CD4-positive, alpha-beta T cell treated with Interleukin-15 for 4 hours (primary cell): ENCODE measurements around the gene LRG1.
"Not testable (repeated sequence)": the region's sequence is repeated elsewhere in the genome, so short reads cannot be mapped to it uniquely, and the experiment has no call there.

Source experiments
- DNase-seq: peaks from one replicate; pipeline ENCODE4 v3.0.0-alpha.2; 2020; ENCODE audit warnings: low spot score

The LRG1 gene

DNA sequence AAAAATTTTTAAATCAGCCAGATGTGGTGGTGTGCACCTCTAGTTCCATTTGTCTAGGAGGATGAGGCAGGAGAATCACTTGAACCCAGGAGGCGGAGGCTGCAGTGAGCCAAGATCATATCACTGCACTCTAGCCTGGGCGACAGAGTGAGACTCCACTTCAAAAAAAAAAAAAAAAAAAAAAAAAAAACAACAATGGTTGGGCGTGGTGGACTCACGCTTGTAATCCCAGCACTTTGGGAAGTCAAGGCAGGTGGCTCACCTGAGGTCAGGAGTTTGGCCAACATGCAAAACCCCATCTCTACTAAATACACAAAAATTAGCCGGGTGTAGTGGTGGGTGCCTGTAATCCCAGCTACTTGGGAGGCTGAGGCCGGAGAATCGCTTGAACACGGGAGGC lies 12.5 kb downstream of the LRG1 start:
- not testable (repeated sequence) for DNase-seq

DNA sequence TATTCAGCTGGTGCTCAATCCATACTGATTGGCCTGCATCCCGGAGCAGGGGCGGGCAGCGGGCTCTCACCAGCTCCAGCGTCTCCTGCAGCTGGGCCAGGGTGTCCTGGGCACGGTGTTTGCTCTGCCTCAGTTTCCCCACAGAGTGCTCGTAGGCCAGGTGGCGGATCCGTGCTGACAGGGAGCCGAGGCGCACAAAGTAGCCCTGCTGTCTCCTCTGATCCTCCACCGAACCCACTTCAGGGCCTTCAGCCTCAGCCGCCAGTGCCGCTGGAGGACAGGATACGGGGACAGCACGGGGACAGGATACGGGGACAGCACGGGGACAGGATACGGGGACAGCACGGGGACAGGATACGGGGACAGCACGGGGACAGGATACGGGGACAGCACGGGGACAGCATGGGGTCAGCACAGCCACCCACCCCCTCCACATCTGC lies 14.3 kb downstream of the LRG1 start:
- DNase-seq, result no peak

- DNase-seq, result peak; percentile 60
These were observed 14.9 kb downstream of the LRG1 start for GRCh38 chr19:4524808-4525562.

DNA sequence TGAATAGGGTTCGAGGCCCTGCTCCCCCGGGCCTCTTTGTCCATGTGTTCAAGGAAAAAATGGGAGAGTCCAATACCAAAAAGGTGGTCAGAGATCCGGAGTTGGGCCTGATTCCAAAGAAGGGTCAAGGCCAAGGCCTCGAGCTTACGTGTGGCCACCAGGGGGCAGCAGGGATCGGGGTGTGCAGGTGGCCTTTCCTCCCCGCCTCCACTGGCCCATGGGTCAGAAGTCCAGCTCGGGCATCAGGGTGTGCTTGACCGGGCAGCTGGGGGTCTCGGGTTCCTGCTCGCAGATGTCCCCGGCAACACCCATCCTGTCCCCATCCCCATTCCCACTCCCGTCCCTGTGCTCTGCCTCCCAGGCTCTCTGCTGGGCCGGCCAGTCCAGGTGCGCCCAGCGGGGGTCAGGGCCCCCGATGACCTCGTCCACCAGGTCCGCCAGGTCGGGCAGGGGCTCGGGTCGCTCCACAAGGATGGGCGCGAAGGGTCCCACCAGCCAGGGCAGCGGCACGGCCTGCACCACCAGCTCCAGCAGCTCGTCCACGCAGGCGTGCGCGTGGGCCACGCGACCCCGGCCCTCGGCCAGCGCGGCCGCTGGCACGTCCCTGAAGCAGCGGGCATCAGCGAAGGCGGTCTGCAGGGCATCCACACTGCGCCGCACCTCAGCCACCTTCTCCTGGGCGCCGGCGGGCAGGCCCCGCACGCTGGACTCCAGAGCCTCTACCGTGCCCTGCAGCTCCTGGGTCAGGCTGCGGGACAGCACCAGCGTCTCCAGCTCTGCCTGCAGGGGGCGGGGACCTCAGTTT lies 16.3 kb downstream of the LRG1 start:
- DNase-seq, result peak; percentile 8

DNA sequence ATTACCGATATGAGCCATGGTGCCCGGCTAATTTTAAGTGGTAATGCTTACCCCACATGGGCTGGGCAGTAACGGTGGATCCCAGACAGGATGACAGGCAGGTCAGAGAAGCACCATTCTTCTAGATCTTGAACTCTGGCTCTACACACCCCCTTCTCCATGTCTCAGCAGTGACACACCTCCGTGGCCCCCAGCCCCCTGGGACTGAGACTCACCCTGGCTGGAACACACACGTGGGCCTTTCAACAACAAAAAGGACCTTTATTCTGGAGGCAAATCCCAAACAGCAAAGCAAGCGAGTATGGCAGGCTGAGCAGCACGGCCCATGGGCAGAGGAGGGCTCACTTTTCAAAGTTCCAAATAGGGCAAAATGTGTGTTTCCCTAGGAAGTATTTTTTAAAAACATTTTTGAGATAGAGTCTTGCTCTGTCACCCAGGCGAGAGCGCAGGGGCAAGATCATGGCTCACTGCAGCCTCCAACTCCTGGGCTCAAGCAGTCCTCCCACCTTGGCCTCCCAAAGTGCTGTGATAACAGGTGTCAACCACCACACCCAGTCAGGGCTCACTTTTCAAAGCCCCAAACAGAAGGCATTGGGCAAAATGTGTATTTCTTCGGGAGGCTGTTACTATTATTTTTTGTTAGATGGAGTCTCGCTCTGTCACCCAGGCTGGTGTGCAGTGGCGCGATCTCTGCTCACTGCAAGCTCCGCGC lies 17.4 kb downstream of the LRG1 start:
- no peak for DNase-seq

- no peak for DNase-seq
These were observed 18.0 kb downstream of the LRG1 start for GRCh38 chr19:4521888-4522242.

GRCh38 chr19:4521170-4521887 lies 18.5 kb downstream of the LRG1 start:
- no peak for DNase-seq

DNA sequence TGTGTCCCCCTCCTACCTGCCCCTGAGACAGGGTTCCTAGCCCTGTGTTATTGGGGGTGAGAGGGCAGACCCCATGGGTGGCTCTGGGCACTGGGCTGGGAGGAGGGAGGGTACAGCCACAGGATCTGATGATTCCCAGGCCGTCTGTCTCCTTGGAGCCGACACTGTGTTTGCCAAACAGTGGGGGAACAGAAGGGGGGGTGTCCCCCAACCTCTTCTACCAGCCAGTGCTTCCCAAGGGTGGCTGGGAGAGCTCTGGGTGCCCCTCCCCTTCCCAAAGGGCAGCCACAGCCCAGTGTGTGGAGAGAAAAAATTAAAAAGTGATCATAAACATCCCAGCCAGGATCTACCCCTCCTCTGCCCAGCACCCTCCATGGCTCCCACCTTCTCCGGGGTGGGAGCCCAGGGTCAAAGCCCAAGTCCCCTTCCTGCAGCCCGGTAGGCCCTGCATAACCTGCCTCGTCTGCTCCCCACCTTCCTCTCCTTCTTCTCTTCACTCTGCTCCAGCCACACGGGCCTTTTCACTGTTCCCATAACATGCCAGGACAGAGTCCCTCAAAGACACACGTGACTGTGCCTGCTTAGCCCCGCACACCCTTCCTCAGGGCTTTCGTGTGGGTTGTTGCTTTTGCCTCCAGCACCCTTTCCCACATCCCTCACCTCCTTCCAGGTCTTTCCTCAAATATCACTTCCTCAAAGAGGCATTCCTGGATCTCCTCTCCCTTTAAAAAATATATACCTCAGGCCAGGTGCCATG lies 20.1 kb downstream of the LRG1 start:
- DNase-seq, result no peak

- DNase-seq, result no peak
These were observed 20.7 kb downstream of the LRG1 start for GRCh38 chr19:4519172-4519496.

DNA sequence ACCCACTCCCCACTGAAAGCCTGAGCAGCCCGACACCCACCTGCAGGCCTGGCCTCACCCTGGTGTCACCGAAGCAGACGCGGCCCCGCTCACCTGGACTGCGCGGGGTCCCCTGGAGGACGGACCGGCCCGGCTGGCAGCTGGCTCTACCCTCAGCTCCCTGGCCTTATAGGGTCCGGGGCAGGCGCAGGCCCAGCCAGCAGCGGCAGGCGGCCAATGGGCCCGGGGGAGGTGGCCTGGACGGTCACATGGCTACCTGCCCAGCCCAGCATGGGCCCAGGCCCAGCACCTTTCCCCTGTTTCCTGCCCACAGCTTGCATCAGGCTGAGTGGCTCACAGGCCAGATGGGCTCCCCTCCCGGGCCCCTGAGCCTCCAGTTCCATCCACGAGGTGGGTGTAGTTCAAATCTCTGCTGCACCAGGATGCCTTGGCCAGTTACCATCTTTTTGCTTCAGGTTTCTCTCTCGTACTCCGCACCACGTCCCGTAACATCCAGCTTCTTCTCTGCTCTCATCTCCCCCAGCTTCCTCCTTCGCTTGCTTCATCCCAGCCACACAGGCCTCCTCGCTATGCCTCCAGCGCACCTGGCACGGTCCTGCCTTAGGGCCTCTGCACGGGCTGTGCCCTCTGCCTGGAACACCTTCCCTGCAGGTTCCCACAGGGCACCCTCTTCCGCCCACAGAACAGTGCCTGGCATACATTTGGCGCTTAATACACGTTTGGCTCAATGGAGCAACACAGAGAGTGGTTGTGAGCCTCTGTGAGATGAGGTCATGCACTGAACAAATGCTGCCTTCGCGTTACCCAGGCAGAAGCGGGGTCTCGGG lies 21.3 kb downstream of the LRG1 start, which contains the start of gene PLIN4:
PLIN4 (minus strand) TSS at position 142 of the 827 bp plus-strand sequence. CDS start 214 bp downstream, outside the sequence.
- DNase-seq, result no peak

DNA sequence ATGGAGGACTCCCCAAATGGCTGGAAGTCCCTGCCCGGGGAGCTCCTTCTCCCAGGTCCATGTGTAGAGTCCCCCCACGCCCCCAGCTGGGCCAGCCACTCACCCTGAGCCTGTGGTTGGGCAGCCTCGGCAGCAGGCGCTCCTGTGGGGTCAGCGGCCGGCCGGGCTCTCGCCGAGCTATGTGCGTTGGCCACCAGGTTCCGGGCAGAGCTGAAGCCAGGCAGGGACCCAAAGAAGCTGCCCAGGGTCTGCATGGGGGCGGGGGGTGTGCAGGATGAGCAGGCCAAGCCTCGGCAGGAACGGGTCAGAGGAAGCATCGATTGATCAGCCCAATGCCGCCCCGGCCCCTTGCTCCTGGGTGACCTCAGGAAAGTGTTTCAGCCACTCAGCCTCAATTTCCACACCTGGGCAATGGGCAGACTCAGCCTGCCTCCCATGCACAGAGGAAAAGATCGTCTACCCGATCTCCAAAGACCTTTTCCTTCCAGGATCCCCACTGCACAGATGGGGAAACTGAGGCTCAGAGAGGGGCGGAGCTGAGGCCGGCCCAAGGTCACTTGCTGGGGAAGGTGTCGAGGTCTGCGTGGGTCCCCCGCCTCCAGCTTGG lies 22.3 kb downstream of the LRG1 start:
- DNase-seq, result no peak

DNA sequence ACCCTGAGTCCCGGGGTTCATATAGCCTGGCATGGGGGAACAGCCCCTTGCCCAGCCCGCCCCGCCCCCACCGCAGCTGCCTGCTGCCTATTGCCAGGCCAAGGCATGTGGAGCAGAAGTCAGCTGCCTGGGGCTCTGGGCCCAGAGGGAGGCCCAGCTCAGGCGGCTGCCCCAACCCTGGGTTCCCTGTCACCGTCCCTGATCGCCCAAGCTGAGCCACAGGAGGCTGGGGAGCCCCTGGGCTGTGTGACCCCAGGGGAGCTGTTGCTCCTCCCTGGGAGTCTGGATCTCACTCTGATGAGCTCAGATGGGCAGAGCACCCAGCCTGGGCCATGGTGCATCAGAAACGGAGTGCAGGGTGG lies 22.9 kb downstream of the LRG1 start:
- no peak for DNase-seq

- no peak for DNase-seq
These were observed 23.5 kb downstream of the LRG1 start for GRCh38 chr19:4516199-4516938.

DNA sequence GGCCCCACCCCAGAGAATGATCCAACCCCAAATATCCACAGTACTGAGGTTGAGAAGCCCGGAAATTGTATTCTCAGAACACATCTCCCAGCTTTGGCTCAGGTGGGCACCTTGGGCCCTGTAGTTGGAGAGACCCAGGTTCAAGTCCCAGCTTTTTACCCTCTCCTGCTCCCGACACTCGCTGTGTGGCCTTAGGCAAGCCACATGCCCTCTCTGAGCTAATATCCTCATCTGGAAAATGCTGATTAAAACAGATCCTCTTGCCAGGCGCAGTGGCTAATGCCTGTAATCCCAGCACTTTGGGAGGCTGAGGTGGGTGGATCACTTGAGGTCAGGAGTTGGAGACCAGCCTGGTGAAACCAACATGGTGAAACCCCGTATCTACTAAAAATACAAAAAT lies 24.1 kb downstream of the LRG1 start:
- no peak for DNase-seq

- no peak for DNase-seq
These were observed 26.6 kb downstream of the LRG1 start for GRCh38 chr19:4513248-4513647.

DNA sequence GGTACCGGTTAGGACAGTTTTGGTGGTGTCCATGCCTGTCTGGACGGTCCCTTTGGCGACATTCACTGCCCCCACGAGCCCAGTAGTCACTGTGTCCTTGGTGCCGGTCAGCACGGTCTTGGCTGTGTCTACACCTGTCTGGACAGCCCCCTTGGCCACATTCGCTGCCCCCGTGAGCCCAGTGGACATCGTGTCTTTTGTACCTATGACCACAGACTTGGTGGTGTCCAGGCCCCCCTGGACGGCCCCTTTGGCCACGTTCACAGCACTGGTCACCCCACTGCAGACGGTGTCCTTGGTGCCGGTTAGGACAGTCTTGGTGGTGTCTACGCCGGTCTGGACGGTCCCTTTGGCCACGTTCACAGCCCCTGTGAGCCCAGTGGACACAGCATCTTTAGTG lies 27.8 kb downstream of the LRG1 start:
- no peak for DNase-seq

DNA sequence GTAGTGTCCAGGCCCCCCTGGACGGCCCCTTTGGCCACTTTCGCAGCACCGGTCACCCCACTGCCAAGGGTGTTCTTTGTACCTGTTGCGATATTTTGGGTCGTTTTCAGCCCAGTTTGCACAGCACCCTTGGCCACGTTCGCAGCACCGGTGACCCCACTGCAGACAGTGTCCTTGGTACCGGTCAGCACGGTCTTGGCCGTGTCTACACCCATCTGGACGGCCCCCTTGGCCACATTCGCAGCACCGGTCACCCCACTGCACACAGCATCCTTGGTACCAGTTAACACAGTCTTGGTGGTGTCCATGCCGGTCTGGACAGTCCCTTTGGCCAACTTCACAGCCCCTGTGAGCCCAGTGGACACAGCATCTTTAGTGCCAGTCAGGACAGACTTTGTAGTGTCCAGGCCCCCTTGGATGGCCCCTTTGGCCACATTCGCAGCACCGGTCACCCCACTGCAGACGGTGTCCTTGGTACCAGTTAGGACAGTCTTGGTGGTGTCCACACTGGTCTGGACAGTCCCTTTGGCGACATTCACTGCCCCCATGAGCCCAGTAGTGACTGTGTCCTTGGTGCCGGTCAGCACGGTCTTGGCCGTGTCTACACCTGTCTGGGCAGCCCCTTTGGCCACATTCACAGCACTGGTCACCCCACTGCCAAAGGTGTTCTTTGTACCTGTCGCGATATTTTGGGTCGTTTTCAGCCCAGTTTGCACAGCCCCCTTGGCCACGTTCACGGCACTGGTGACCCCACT lies 28.4 kb downstream of the LRG1 start:
- no peak for DNase-seq

- DNase-seq, result no peak
These were observed 29.2 kb downstream of the LRG1 start for GRCh38 chr19:4510435-4511255.
